Stimulated activated CD4-positive, alpha-beta T cell treated with anti-CD3 and anti-CD28 coated beads, TNF-alpha, amount 100 ng/mL, for 1 hour (primary cell): ENCODE results near the gene ZNF385D.
"Not testable (repeated sequence)": the region's sequence is repeated elsewhere in the genome, so short reads cannot be mapped to it uniquely, and the experiment has no call there.

Experiments used
- DNase-seq, 3 donors: peaks; one replicate each; pipeline ENCODE4 v3.0.0-alpha.2; 2020; ENCODE audit warnings: low read depth in 3 of 3, low spot score in 1 of 3

Gene ZNF385D

GRCh38 chr3:21393683-21394311 lies 357.2 kb downstream of the ZNF385D start:
- no peak for DNase-seq

- no peak for DNase-seq
Observed at GRCh38 chr3:21392526-21392925, 358.5 kb downstream of the ZNF385D start.

- no peak for DNase-seq
Observed at GRCh38 chr3:21390856-21391255, 360.2 kb downstream of the ZNF385D start.

GRCh38 chr3:21390136-21390535 lies 360.9 kb downstream of the ZNF385D start:
- no peak for DNase-seq

- not testable (repeated sequence) for DNase-seq
Observed at GRCh38 chr3:21387142-21387826, 363.7 kb downstream of the ZNF385D start.

- not testable (repeated sequence) for DNase-seq
Observed at GRCh38 chr3:21378036-21378435, 373.0 kb downstream of the ZNF385D start.

GRCh38 chr3:21377071-21377769 lies 373.8 kb downstream of the ZNF385D start:
- DNase-seq, result no peak

- no peak for DNase-seq
Observed at GRCh38 chr3:21372316-21372715, 378.7 kb downstream of the ZNF385D start.
